NCI-H2107 treated with DMSO at 0.1 percent for 48 hours (cell line): ENCODE data around the gene ANKRD42.

ENCODE experiments used
- DNase-seq: peaks from one replicate; lab custom pipeline; 2025; ENCODE audit not compliant: unreplicated experiment; lab: John Stamatoyannopoulos, UW

ANKRD42 gene

DNA sequence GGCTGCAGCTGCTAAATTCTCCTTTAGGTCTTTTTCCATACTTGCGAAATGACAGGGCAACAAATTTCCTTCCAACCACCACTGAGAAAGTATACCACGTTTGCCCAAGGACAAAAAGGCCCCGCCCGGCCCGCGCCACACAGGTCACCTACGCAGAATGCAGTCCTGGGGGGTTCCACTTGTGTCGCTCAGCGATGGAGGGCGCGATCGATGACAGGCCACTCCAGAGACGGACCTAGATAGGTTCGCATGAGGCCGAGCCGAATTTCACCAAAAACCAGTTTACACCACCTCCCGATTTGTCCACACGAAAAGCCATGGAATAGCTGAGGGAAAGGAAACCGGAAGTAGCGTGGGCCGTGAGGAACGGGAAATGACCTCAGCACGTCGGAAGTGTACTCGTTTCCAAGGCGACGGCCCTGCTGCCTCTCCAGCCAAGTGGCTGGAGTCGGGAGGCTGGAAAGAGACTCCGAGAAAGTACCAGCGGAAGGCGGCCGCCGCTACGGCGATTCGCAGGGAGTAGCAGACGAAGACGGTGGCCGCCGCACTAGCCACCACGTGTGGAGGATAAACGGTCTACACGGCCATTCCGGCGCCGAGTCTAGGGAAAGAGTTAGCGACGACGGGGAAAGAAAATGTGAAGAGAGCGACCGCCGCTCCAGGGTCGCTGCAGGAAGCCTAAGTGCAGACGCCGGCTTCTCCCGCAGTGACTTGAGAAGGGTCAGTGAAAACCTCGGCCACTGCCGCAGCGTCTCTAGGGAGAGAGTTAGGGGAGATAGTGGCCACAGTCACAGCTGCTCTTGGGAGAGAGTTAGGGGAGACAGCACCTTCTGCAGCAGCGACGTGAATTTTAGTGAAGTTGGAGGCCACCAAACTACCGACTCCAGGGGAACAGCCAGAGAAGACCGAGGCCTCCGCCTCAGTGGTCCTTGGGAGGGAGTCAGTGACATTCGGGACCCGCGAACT, at the start of gene ANKRD42:
ANKRD42 (plus strand) TSS at position 398 of the 966 bp plus-strand sequence. CDS start 959 bp downstream, outside the sequence.
- DNase-seq: peak; percentile 83

DNA sequence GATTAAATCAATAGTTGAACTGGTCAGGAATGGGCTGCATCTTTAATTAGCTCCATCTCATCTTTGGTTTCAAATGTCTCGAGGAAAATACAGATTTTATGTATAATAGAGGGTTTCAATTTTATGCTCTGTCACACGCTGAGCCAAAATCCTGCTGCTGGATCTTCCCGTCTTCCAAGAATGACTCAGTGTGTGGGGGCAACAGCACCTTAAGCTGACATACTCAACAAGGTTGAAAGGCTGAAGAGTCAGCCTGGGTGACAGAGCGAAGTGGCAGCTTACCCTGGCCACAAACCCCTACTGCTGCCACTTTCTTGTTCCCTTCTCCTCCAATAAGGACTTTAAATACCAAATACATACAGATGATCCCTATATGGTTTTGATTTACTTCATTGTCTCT, 45.6 kb upstream of the ANKRD42 start:
- DNase-seq: no peak

DNA sequence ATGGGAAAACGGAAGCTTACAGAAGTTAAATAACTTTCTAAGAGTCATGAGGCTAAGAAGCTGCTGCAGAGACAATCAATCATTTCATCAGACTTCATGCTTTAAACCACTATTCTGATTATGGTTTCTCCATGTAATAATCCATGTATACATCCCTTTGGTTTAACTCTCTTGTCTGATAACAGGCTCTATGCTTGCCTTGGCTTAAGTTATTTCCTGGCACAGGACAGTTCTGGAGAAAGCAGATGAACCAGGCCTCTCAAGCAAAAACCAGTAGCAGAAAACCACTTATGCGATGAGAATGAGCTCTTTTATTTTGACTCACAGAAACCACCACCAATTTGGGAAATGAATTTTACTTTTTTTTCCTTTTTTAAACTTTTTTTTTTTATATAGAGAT, 43.1 kb upstream of the ANKRD42 start:
- no peak for DNase-seq

DNA sequence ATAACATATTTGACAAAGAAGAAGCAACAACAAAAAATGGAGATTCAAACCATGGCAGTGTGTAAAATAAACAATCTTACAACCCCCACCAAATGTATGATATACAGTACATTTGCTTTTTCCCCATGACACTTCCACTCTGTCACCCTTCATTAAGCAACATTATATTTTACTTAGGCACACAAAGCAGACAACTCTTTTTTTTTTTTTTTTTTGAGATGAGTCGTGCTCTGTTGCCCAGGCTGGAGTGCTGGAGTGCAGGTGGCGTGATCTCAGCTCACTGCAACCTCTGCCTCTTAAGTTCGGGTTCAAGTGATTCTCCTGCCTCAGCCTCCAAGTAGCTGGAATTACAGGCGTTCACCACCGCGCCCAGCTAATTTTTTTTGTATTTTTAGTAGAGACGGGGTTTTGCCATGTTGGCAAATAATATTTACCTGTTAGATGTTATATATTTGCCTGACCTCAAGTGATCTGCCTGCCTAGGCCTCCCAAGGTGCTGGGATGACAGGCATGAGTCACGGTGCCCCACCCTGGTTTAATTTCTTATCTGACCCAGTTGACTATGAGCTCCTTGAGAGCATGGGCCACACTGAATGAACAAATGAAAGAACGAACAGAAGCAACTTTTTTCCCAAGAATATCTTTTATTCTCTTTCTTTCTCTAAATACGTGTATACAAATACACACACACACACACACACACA, 42.1 kb upstream of the ANKRD42 start:
- no peak for DNase-seq

DNA sequence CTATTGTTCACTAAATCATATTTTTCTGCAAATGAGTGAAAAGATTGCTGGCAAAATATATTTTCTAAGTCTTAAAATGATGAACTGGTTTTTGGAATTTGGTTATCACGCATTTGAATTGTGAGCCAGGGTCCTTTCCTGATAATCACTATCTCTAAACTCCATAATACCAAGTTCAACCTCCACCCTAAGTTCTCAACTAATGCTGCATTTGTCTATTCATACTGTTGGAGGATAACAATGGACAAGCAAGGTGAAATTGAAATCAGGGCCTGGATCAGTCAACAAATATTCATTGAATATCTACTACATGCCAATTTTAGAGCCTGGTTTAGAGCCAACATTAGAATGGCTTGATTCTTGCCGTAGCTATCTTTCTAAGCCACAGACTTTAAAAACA, 41.2 kb upstream of the ANKRD42 start:
- DNase-seq: no peak

DNA sequence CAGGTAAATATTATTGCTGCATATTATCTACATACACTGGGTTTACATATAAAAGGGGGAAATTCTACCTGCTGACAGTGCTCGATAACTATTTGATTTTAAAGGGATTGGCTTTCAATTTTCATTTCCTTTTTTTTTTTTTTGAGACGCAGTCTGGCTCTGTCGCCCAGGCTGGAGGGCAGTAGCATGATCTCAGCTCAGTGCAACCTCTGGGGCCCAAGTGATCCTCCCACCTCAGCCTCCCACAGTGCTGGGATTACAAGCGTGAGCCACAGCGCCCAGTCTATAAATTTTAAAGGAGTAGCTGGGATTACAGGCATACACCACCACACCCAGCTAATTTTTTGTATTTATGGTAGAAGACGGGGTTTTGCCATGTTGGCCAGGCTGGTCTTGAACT, 39.7 kb upstream of the ANKRD42 start:
- no peak for DNase-seq

DNA sequence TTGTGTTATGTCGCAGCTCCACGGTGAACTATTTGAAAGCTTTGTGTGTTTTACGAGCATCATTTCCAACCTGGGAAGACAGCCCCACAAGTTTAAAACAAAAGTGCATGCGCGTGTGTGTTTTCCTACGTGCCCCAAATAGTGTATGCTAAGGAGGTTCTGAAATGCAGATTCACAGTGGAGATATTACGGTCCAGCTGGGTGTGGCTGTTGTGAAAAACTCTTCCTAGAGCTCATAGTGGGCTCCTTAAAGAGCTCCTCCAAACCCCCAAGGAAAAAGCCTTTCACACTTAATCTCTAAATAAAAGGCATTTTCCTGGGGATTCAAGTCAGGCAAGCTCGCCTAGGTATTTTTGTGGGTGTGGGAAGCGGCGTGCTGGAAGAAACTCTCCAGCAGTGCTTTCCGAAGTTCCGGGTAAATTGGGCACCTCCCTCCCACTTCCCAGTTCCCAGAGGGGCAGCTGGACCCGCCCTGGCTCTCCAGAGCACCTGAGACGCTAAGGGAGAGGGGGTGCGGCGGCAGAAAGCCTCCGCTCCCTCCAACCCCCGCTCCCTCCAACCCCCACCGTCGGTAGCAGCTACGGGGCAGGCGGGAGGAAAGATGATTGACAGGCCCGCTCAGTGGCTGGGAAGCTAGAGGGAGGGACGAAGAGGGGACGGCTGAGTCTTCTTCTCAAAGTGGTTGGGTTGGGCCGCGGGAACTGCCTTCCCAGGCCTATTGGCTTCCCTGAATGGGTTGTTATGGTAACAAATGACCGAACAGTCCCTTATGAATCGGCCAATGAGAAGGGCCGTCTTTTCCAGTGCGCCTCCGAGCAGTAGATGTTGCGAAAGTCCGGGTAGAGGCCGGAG, 37.1 kb upstream of the ANKRD42 start:
- peak; percentile 97 for DNase-seq

DNA sequence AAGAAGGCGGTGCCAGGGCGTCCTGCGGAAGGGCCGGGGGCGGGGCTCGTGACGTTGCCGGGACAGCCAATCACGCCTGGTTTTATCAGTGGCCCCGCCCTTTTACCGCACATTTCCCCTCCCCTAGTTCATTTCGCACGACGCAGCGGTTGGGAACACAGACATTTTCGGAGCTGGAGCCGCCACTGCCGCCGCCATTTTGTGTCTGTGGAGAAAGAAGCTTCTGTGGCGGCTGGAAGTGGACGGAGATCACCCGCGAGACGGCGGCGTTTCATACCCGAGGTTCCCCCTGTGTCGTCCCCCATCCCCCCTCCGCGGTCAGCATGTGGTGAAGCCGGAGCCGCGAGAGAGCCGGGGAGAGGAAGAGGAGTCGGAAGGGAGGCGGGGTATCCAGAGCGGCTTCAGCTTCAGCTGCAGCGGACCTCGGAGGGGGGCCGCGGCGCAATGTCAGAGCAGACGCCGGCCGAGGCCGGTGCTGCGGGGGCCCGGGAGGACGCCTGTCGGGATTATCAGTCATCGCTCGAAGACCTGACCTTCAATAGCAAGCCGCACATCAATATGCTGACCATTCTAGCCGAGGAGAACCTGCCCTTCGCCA, 36.4 kb upstream of the ANKRD42 start, which contains the start of gene PCF11:
PCF11 (plus strand) TSS at position 136 of the 598 bp plus-strand sequence; CDS start at position 445, 309 bp downstream.
- DNase-seq: no peak

DNA sequence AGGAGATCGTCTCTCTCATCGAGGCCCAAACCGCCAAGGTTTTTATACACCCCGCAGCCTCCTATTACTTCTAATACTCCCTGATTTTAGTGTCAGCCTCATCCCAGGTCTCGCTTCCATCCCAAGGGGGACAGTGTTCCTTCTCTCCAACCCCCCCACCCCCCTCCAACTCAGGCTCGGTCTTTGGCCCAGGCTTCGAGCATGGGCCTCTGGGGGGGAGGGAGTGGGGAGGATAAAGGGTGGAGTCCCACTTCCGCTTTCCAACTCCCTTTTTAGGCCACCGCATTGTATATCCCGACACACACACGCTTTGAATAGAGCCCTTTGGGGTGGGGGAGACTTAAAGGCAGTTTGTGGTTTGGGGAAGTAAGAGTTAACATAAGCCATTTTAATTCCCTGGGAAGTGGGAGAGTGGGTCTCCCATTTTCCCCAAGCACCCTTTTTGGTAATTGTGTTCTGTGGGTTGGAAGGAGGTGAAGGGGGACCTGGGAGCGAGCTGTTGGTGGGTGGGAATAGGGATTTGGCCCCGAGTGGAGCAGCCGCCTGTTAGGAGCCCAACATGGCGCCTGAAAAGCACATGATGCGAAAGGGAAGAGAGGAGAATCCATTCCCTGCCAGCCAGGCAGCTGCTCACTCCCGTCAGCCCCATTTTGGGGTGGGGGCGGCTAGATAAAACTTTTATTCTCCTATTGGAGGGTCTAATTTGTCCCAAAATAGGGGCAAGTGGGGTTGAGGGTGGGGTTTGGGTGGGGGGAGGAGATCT, 35.7 kb upstream of the ANKRD42 start:
- peak; percentile 4 for DNase-seq

DNA sequence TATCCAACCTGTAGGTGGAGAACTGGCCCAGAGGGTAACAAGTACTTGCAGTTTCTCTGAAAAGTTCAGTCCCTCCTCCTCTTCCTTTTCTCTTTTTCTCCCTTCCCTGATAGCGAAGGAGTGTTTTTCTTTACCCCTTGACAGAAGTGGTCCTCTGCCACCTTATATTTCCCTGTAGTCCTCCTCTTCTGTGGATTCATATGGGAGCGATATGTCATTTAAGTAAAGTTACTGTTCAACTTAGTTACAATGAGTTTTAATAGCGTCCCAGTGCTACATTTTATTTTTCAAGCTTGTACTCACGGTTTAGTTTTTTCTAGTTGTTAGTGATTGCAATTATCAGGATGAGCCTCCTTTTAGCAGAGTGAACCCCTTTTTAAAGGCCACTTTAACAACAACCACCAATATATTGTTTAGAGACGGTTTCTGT, 35.1 kb upstream of the ANKRD42 start:
- DNase-seq: no peak

DNA sequence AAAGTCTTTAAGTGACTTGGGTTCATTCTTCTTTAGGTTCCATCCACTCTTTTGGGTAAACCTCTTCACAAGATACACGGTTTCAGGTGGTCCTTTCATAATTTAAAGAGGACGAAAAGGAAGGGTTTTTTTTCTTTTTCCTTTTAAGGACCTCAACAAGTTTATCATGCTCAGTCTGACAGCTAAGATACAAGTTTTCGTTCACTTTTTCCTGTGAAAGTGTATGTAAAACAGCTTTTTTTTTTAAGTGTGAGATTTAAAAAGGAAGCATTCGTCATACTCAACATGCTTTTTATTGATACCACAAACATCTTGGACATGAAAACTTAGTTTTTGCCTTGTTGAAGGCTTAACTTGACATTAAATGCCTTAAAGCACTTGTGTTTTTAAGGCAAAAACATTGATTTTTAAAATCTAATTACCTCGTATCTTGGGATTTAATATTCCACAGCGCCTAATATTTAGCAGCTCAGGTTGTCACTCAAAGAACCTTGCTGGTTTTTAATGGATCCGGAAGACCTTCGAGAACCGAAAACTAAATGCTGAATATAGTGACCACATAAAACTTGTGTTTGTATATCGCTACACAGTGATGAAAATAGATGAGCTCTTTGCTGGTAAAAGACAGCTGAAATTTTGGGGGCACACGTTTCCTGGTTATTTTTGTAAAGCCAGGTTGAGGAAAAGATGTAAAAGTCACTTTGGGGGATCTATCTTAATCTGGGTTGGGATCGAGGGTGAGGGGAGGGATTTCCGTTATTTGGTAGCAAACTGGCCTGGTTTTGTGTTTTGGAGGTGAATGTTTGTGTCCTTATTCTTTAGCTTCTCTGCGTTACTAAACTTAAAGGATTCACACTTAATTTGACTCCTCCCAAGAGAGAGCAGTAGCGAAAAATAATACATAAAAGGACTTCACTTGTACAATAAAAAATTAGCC, 34.3 kb upstream of the ANKRD42 start:
- DNase-seq: no peak

DNA sequence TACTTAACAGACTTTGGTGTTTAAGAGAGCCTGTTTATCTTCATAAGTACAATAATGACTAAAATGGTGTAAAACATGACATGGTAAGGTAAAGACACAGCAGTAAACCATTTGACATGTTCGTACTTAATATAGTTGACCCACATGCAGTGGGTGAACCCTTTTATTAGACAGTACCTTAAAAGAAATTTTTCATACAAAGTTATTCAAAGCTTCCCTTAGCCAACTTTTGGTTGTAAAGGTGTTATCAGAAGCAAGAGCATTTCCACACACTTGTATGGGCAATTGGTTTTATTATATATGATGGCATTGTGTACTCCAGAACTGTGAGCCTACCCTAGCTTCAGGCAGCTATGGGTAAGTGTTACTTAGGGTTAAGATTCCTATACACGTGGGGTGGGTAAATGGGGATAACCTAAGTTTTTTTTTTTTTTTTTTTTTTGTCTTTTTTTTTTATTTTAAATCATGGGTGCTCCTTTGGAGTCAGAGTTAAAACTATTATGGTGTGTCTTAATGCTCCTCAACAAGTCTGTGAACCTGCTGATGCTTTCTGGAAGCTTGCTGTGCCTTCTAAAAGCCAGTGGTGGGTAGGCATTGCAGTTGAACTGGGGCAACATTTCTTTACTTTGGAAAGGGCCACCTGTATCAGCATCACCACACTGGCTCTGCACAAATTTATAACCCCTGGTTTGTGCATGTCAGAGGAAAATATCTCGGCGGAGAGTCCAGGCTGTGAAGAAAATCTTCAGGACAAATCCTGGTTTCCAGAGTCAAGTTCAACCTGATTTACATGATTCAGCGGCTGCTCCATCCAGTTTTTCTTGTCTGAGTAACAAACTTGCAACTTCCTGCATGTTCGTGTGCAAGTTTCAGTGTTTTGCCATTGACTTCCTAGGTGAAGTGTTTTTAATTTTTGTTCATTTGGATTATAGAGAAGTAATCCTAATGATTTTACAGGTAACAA, 33.3 kb upstream of the ANKRD42 start:
- DNase-seq: no peak

DNA sequence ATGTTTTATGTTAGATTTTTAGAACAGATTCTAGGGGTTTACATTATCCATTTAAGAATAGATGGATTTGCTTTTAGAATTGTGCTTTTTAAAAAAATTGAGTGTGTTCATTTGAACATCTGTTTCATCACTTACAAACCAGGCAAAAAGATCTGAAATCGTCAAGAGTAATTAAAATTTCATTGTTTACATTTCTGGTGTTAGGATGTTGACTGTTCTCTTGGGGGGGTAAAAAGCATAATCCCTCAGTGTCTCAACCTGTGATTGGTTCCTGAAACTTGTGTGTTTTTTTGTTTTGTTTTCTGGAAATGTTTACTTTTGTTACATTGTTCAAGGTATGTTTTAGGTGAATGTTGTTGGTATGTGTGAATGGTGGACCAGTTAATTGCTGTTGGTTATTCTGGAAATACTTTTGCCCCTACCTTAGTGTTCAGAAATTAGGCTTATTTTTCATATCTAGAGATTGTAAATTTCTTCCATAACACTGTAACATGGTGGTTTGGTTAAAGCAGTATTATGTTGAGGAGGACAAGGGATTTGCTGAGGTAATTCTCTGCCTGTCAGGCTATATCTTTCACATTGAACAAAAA, 31.8 kb upstream of the ANKRD42 start:
- DNase-seq: no peak

DNA sequence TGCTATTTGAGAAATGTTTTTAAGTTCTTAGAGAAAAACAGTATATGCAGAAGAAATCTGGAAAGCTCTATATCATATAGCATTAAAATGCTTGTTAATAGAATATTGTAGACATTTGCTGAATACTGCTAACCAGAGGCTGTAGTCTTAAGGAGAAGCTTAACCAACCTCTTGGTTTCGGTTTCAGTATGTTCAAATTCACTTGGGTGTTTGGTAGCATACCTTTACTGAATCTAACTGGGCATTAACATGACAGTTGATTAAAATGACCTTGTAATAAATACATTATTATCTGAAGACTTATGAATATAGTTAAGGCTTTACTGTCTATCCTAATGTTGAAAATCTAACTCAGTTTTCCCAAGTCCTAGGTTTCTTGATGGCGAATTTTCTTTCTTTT, 31.1 kb upstream of the ANKRD42 start:
- DNase-seq: no peak

DNA sequence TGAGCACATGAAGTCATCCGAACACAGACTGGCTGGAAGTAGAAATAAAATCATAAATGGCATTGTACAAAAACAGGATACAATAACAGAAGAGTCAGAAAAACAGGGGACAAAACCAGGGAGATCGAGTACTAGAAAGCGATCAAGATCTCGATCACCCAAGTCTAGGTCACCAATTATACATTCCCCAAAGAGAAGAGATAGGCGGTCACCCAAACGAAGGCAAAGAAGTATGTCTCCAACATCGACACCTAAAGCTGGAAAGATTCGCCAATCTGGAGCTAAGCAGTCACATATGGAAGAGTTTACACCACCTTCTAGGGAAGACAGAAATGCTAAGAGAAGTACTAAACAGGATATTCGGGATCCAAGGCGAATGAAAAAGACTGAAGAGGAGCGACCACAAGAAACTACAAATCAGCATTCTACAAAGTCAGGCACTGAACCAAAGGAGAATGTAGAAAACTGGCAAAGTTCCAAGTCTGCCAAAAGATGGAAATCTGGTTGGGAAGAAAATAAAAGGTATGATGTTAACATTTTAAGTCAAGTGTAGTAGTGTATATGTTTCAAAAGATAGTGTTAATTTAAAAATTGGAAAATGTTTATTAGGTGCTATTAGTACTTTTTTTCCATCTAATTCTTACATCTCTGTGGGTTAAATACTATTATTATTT, 27.2 kb upstream of the ANKRD42 start:
- no peak for DNase-seq

DNA sequence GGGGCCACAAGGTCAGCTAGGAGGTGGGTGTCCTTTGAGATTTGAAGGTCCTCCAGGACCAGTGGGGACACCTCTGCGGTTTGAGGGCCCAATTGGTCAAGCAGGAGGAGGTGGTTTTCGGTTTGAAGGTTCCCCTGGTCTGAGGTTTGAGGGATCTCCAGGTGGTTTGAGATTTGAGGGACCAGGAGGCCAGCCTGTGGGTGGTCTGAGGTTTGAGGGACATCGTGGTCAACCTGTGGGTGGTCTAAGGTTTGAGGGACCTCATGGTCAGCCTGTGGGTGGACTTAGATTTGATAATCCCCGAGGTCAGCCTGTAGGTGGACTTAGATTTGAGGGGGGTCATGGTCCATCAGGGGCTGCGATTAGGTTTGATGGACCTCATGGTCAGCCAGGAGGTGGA, 24.8 kb upstream of the ANKRD42 start:
- DNase-seq: no peak

DNA sequence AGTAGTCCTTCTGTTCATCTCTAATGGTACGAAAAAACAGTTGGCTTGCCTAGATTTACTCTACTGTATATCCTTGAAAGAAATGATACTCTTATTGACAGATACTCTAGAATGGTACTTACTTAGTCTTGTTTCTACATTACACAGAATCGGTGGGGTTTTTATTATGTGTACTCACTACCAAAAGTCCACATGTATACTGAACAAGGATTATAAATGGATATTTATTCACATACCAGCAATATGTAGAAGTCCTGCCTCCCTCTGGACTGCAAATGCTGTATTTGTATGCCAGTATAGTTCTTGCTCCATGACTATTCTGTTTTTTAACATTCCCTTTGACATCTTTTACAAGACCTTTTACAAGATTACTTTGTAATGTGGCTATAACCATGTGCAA, 22.6 kb upstream of the ANKRD42 start:
- no peak for DNase-seq
